Subcutaneous abdominal adipose tissue (tissue), 5 donors: ENCODE data around the gene CDC14B.
"Not testable (repeated sequence)": the region's sequence is repeated elsewhere in the genome, so short reads cannot be mapped to it uniquely, and the experiment has no call there.

Experiments
- H3K27ac ChIP-seq: one replicate; pipeline ENCODE4 v1.7.0; 2013; ENCODE audit warnings: low read depth, mild to moderate bottlenecking, inconsistent platforms, low read length, moderate library complexity
- H3K27me3 ChIP-seq, 5 donors: one replicate each; pipeline ENCODE4 v1.7.0; 2013; ENCODE audit warnings: low read length in 5 of 5, inconsistent platforms in 1 of 5; ENCODE audit not compliant: control insufficient read depth in 5 of 5, insufficient read depth in 4 of 5
- H3K36me3 ChIP-seq, 5 donors: one replicate each; pipeline ENCODE4 v1.7.0; 2013; ENCODE audit warnings: low read length in 5 of 5; ENCODE audit not compliant: control insufficient read depth in 5 of 5, insufficient read depth in 5 of 5
- H3K4me1 ChIP-seq, 5 donors: one replicate each; pipeline ENCODE4 v1.7.0; 2013; ENCODE audit warnings: low read length in 5 of 5, mild to moderate bottlenecking in 3 of 5, moderate library complexity in 1 of 5; ENCODE audit not compliant: control insufficient read depth in 5 of 5, insufficient read depth in 5 of 5
- H3K4me3 ChIP-seq, 5 donors: one replicate each; pipeline ENCODE4 v1.7.0; 2013; ENCODE audit warnings: low read length in 5 of 5, low read depth in 1 of 5
- H3K9ac ChIP-seq, 5 donors: one replicate each; pipeline ENCODE4 v1.7.0; 2013; ENCODE audit warnings: low read length in 5 of 5, mild to moderate bottlenecking in 4 of 5, moderate library complexity in 3 of 5
- H3K9me3 ChIP-seq, 5 donors: one replicate each; pipeline ENCODE4 v1.7.0; 2013; ENCODE audit warnings: low read length in 5 of 5; ENCODE audit not compliant: control insufficient read depth in 5 of 5
- donor health status: healthy.
- donor health status: healthy.
- donor health status: healthy.
- donor health status: healthy.
- donor health status: healthy.

Gene CDC14B

DNA sequence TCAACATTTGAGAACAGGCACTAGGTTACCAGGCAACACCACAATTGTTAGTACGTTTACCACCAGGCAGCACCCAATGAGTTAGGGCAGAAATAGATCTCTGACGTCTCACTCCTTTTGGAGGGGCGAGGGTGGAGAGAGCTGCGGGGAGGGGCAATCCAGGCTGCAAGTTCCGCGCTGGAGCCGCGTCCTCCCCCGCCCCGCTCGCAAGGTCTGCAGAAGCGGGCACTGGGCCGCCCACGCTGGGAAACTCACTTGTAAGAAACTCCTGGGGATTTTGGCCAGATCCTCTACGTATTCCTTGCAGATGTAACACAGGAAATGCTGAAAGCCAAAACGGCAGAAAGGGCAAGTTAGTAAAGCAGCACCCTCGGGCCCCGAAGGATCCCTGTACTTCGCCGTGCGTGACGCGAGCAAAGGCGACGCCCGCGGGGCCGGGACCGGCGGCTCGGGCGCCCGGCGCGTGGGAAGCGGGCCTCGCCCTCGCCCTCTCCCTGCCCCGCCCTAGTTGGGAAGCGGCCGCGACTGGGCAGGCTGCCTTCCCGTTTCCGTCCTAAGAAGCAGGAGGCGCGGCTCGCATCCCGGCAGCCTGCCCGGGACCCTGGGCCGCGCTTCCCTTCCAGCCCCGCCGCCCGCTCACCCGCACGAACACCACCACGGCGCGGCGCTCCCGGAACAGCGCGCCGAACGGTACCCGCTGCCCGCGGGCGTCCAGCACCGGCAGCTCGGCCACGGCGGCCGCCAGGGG is 35.0 kb upstream of the CDC14B start:
- H3K4me1 ChIP-seq, result peaks cover 6 to 26% (median 24%) of the 10 kb centered on the region in 5 donors

DNA sequence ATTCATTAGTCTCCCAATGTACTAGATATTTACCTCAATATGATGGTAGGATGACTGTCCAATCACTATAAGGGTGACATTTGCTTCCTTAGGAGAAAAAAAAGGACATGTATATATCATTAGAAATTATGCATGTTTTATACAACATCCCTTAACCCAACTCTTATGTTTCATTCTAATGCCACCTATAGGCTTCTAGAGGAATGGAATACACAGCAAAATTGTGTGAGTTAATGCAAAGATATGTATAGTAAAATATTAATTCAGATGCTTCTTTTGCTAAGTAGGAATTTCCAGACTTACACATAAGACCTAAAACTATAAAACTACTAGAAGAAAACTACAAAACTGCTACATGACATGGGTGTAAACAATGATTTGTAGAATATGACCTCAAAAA is 32.0 kb upstream of the CDC14B start:
- Histone ChIP-seq H3K9me3 (no peaks in the 10 kb centered on the region), H3K4me1 (peaks cover 4 to 24% (median 20%) of the 10 kb centered on the region in 5 donors), H3K27ac (no peak overlapping the region), H3K36me3 (peaks cover 6 to 31% (median 17%) of the 10 kb centered on the region in 5 donors), H3K9ac (no peak overlapping the region), H3K4me3 (no peak overlapping the region), H3K27me3 (no peaks in the 10 kb centered on the region)

More for the DNA sequence above, 35.0 kb upstream of the CDC14B start:
- Histone ChIP-seq H3K9ac (peak overlapping the region; percentile 3 to 86 (median 62)), H3K9me3 (no peaks in the 10 kb centered on the region), H3K27ac (peak overlapping the region; percentile 83), H3K4me3 (peak overlapping the region; percentile 65 to 74 (median 71)), H3K27me3 (no peaks in the 10 kb centered on the region), H3K36me3 (peaks cover 6 to 20% (median 14%) of the 10 kb centered on the region in 5 donors)

DNA sequence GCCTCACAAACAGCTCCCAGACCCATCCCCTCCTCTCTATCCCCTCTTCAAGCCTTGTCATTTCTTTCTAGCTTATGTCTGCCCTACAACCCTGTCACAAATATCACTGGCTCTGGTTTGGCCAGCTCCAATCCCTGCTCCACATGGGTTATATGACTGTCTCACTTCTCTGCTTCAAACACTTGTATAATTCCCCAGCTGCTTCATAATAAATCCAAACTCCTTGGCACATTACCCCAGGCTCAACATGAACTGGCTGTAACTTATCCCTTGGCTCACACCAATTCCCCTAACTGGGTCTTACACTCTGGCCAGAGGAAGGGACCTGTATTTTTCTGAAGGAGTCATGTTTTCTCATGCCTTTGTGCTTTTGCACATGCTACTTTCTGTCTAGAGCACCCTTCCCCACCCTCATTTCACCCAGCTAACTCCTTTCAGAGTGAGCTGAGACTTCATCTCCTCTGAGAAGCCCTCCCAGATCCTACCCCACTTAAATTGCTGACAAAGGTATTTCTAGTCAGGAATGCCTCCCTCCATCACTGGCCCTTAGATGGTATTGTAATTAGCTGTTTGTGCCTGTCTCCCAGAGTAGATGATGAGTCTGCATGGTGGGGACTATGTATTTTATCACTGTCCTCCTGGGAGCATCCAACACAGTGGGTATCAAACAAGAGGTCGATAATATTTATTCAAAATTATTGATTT is 30.1 kb upstream of the CDC14B start:
- peak overlapping the region; percentile 29 for H3K27ac ChIP-seq
- H3K27me3 ChIP-seq, result no peaks in the 10 kb centered on the region
- H3K9me3 ChIP-seq, result no peaks in the 10 kb centered on the region
- peaks cover 6 to 34% (median 21%) of the 10 kb centered on the region in 5 donors for H3K36me3 ChIP-seq
- peak overlapping the region in 3 of 5 donors; percentile 5 to 25 (median 20) for H3K9ac ChIP-seq
- no peak overlapping the region for H3K4me3 ChIP-seq
- H3K4me1 ChIP-seq, result peaks cover 2 to 29% (median 22%) of the 10 kb centered on the region in 5 donors

DNA sequence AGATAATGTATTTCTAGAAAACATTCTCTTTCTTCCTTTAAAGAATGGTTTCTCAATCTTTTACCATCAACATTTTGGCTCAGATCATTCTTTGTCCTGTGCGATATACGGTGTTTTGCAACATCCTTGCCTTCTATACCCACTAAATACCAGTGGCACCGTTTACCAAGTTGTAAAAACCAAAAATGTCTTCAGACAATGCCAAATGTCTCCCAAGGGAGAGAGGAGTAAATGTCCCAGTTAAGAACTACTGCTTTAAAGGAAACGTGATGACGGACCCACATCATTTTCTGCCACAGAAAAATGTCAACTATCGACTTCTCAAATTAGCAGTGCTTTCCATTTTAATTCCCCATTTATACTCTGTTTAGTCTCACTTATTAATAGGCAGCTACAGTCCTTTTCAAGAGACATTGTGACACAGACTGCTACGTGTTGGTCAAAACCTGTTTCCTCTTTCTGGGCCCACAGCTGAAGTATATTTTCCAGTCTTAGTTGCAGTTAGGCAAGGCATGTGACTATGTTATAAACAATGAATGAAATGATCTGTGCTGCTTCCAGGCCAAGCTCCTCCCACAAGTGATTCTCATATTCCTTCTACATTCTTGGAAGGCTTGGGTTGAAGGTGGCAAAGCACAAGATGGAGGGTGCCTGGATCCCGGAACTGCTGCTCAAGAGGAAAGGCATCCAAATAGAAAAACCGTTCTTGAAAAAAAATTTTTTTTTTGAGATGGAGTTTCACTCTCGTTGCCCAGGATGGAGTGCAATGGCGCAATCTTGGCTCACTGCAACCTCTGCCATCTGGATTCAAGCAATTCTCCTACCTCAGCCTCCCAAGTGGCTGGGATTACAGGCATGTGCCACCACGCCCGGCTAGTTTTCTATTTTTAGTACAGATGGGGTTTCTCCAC is 26.7 kb upstream of the CDC14B start:
- H3K4me1 ChIP-seq, result peaks cover 0 to 23% (median 15%) of the 10 kb centered on the region in 5 donors
- H3K9me3 ChIP-seq, result no peaks in the 10 kb centered on the region
- peaks cover 14 to 46% (median 32%) of the 10 kb centered on the region in 5 donors for H3K36me3 ChIP-seq
- peak overlapping the region; percentile 80 for H3K27ac ChIP-seq
- H3K4me3 ChIP-seq, result no peak overlapping the region
- H3K27me3 ChIP-seq, result no peaks in the 10 kb centered on the region
- H3K9ac ChIP-seq, result peak overlapping the region in 4 of 5 donors; percentile 1 to 58 (median 14)

DNA sequence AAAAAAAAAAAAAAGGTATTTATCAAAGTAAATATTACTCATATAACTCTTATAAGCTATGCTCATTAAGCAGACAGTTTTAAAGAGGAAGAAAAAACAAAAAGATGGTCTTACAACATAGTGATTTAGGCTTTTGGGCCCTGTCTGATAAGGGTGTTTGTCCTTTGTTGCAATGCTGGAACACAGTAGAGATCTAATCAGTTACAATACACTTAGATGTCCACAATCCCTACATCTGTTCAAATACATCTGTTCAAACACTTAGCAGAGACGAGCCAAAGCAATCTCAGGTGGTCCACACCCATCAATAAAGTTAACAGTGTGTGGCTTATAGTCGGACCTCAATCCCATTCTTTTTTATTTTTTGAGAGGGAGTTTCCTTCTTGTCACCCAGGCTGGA is 24.5 kb upstream of the CDC14B start:
- no peak overlapping the region for H3K4me3 ChIP-seq
- H3K9ac ChIP-seq, result no peak overlapping the region
- no peak overlapping the region for H3K27ac ChIP-seq
- peaks cover 0 to 13% (median 9%) of the 10 kb centered on the region in 5 donors for H3K4me1 ChIP-seq
- H3K9me3 ChIP-seq, result no peaks in the 10 kb centered on the region
- peaks cover 14 to 30% (median 20%) of the 10 kb centered on the region in 5 donors for H3K36me3 ChIP-seq
- H3K27me3 ChIP-seq, result no peaks in the 10 kb centered on the region

DNA sequence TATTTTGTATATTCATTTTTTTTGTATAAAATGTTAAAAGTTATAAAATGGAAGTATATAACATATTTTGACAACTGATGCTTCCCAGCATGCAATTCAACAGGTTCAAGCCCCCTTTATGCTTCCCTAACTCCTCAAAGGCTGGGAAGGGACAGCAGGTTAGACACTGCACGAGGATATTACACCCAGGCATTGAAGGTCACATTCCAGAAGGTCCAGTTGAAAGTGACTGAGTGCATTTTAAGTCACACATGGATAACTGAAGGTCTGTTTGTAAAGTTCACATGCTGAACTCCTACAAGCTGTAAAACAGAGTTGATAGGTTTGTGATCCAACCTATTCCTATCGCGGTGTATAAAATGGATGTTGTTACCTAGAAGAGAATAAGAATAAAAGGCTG is 21.9 kb upstream of the CDC14B start:
- Histone ChIP-seq H3K9ac (no peak overlapping the region), H3K27me3 (no peaks in the 10 kb centered on the region), H3K27ac (no peak overlapping the region), H3K4me3 (no peak overlapping the region), H3K9me3 (no peaks in the 10 kb centered on the region), H3K36me3 (peaks cover 14 to 21% (median 17%) of the 10 kb centered on the region in 5 donors), H3K4me1 (peaks cover 0 to 9% (median 8%) of the 10 kb centered on the region in 5 donors)

DNA sequence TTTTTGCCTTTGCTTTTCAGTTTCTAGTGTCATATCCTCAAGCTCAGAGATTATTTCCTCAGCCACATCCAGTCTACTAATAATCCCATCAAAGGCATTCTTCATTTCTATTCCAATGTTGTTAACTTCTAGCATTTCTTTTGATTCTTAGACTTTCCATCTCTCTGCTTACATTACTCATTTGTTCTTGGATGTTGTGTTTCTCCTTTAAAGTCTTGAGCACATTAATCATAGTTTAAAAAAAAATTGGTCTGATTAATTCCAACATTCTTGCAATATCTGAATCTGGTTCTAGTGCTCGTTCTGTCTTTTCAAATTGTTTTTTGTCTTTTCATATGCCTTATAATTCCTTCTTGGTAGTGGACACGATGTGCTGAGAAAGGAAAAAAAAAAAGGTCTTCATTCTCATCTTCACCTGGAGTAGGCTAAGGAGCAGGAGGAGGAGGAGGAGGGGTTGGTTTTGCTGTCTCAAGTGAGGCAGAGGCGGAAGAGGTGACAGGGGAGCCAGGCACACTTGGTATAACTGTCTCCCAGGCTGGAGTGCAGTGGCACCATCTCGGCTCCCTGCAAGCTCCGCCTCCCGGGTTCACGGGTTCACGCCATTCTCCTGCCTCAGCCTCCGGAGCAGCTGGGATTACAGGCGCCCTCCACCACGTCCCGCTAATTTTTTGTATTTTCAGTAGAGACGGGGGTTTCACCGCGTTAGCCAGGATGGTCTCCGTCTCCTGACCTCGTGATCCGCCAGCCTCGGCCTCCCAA is 19.1 kb upstream of the CDC14B start:
- no peak overlapping the region for H3K4me3 ChIP-seq
- H3K27me3 ChIP-seq, result no peaks in the 10 kb centered on the region
- no peaks in the 10 kb centered on the region for H3K4me1 ChIP-seq

DNA sequence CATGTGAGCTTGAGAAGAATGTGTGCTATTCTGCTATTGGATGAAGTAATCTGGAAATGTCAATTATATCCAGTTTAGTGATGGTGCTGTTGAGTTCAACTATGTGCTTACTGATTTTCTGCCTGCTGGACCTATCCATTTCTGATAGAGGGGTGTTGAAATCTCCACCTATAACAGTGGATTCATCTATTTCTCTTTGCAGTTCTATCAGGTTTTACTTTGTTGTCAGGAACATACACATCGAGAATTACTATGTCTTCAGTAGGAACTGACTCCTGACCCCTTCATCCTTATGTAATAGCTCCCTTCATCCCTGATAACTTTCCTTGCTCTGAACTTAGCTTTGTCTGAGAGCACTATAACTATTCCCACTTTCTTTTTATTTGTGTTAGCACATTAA is 16.7 kb upstream of the CDC14B start:
- no peaks in the 10 kb centered on the region for H3K27me3 ChIP-seq
- H3K4me1 ChIP-seq, result no peaks in the 10 kb centered on the region
- no peak overlapping the region for H3K4me3 ChIP-seq
- H3K36me3 ChIP-seq, result peaks cover 2 to 6% (median 2%) of the 10 kb centered on the region in 5 donors
- H3K27ac ChIP-seq, result no peak overlapping the region
- no peak overlapping the region for H3K9ac ChIP-seq
- no peaks in the 10 kb centered on the region for H3K9me3 ChIP-seq

More for the DNA sequence above, 19.1 kb upstream of the CDC14B start:
- peaks cover 9 to 16% (median 14%) of the 10 kb centered on the region in 5 donors for H3K36me3 ChIP-seq
- no peaks in the 10 kb centered on the region for H3K9me3 ChIP-seq
- no peak overlapping the region for H3K27ac ChIP-seq
- H3K9ac ChIP-seq, result peak overlapping the region in 1 of 5 donors; percentile 6

DNA sequence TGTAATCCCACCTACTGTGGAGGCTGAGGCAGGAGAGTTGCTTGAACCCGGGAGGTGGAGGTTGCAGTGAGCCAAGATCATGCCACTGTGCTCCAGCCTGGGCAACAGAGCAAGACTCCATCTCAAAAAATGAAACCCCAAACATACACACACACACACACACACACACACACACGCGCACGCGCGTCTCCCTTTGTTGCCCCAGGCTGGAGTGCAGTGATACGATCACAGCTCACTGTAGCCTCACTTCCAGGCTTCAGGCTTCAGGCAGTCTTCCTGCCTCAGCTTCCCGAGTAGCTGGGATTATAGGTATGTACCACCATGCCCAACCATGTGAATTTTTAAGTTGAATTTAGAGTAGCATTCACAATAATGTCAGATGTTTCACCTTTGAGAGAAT is 13.9 kb upstream of the CDC14B start:
- H3K36me3 ChIP-seq, H3K4me3 ChIP-seq, H3K4me1 ChIP-seq, H3K27ac ChIP-seq, H3K27me3 ChIP-seq, H3K9ac ChIP-seq, H3K9me3 ChIP-seq: not testable (repeated sequence)
